GM12878 (cell line): ENCODE data around the gene FBXL2. TPM values are rescaled to one million over a fixed set of nuclear protein-coding genes. Genes with fewer than 3 reads are reported as not detected.
A peak's percentile ranks its signal among the peaks of the same experiment; 100 is the strongest.

ENCODE experiments used
- ATAC-seq: fragments of 200-7000 bp; cut with Tn5 transposase; 3 replicates; pipeline ENCODE4 v1.9.1; 2020; ENCODE audit warnings: mild to moderate bottlenecking, moderate library complexity
- BruUV-seq: library from RNA; stranded (reverse); fragments of 400-500 nt; replicated peaks from 2 replicates; lab custom pipeline; 2021; lab: Mats Ljungman, UMichigan
- CTCF ChIA-PET: fragments of 300-600 bp; sonication (Branson Sonifier 250); formaldehyde crosslinking; extraction: SDS; loops from one replicate; lab custom pipeline; 2021; ENCODE audit warnings: inconsistent platforms; lab: Yijun Ruan, JAX
- POLR2A ChIA-PET: fragments of 350-600 bp; formaldehyde crosslinking; extraction: SDS; loops from one replicate; lab custom pipeline; 2021; ENCODE audit warnings: inconsistent platforms; lab: Charles Lee
- RAD21 ChIA-PET: fragments of 300-600 bp; sonication (Branson Sonifier 250); formaldehyde crosslinking; loops from one replicate; lab custom pipeline; 2023; ENCODE audit warnings: antibody characterized with exemption; ENCODE audit not compliant: unreplicated experiment; lab: Charles Lee
- SMC1A ChIA-PET: fragments of 300-600 bp; sonication (Branson Sonifier 250); formaldehyde crosslinking; loops from one replicate; lab custom pipeline; 2023; ENCODE audit not compliant: unreplicated experiment, uncharacterized antibody; lab: Charles Lee
- DNase-seq: peaks from one replicate; pipeline ENCODE4 v3.0.0-alpha.2; 2011; ENCODE audit warnings: low read depth, low spot score
- FAIRE-seq: peaks from 3 replicates; lab custom pipeline; 2011; peaks lifted over from hg19 to GRCh38; lab: Jason Lieb, UNC
- H2AFZ ChIP-seq: 2 replicates; pipeline ENCODE4 v1.6.0; 2011; ENCODE audit warnings: low read depth, low read length, control low read depth; ENCODE audit not compliant: control insufficient read depth
- H3K27ac ChIP-seq: 2 replicates; pipeline ENCODE4 v1.5.1; 2011; ENCODE audit warnings: control low read depth; ENCODE audit not compliant: control insufficient read depth, insufficient read depth
- H3K27me3 ChIP-seq, 2 experiments: replicated peaks in 1 of 2; 2 replicates each; pipeline versions ENCODE4 v1.6.0 to v1.6.1; 2011; ENCODE audit warnings: low read length in 1 of 2; ENCODE audit not compliant: control insufficient read depth in 2 of 2, insufficient read depth in 2 of 2
- H3K36me3 ChIP-seq, 2 experiments: 2 replicates each; pipeline ENCODE4 v1.5.1; 2011; ENCODE audit warnings: low read length in 1 of 2; ENCODE audit not compliant: control insufficient read depth in 2 of 2, insufficient read depth in 2 of 2
- H3K4me1 ChIP-seq: 2 replicates; pipeline ENCODE4 v1.6.1; 2011; ENCODE audit warnings: mild to moderate bottlenecking, low read length, moderate library complexity, mixed read lengths; ENCODE audit not compliant: control insufficient read depth, insufficient read depth
- H3K4me2 ChIP-seq: 2 replicates; pipeline ENCODE4 v1.6.0; 2011; ENCODE audit warnings: control low read depth; ENCODE audit not compliant: control insufficient read depth, insufficient read depth
- H3K4me3 ChIP-seq: fragments of 200-600 bp; sonication (generic); 2 replicates; pipeline ENCODE4 v1.5.1; 2016
- H3K79me2 ChIP-seq: 2 replicates; pipeline ENCODE4 v1.6.0; 2011; ENCODE audit warnings: low read length; ENCODE audit not compliant: control insufficient read depth, insufficient read depth
- H3K9ac ChIP-seq: 2 replicates; pipeline ENCODE4 v1.8.0; 2011; ENCODE audit warnings: low read length, control low read depth, mixed read lengths; ENCODE audit not compliant: control insufficient read depth, insufficient read depth
- H3K9me3 ChIP-seq: replicated peaks from 3 replicates; pipeline ENCODE4 v1.5.1; 2011; ENCODE audit warnings: mild to moderate bottlenecking, low read length; ENCODE audit not compliant: control insufficient read depth, insufficient read depth
- H4K20me1 ChIP-seq: 2 replicates; pipeline ENCODE4 v1.6.0; 2011; ENCODE audit not compliant: control insufficient read depth, insufficient read depth
- CBFB ChIP-seq: IDR thresholded peaks from 2 replicates; pipeline ENCODE4 v1.6.1; 2016; ENCODE audit warnings: antibody characterized with exemption, low read depth
- IKZF2 ChIP-seq, 2 experiments: fragments of 450-650 bp; IDR thresholded peaks; 2 replicates each; pipeline ENCODE4 v1.6.1; 2017; ENCODE audit warnings: mild to moderate bottlenecking in 2 of 2, moderate library complexity in 2 of 2
- POLR2A ChIP-seq: IDR thresholded peaks from 2 replicates; pipeline ENCODE4 v1.6.1; 2011; ENCODE audit warnings: low read depth, mild to moderate bottlenecking, low read length
- TCF7 ChIP-seq: IDR thresholded peaks from 2 replicates; pipeline ENCODE4 v1.6.1; 2014; ENCODE audit warnings: antibody characterized with exemption, borderline replicate concordance
- USF1 ChIP-seq: IDR thresholded peaks from 2 replicates; pipeline ENCODE4 v1.6.1; 2011; ENCODE audit warnings: borderline replicate concordance, low read depth, mild to moderate bottlenecking, moderate library complexity, mixed read lengths, low read length; ENCODE audit not compliant: insufficient read depth; ENCODE audit errors: extremely low read length
- YY1 ChIP-seq: IDR thresholded peaks from 2 replicates; pipeline ENCODE4 v1.6.1; 2011; ENCODE audit warnings: low read depth, mild to moderate bottlenecking, low read length
- ZNF687 ChIP-seq: fragments of 450-650 bp; IDR thresholded peaks from 2 replicates; pipeline ENCODE4 v1.6.1; 2017; ENCODE audit warnings: mild to moderate bottlenecking, moderate library complexity
- ZZZ3 ChIP-seq: IDR thresholded peaks from 2 replicates; pipeline ENCODE4 v1.6.1; 2011; ENCODE audit warnings: low read depth; ENCODE audit not compliant: control insufficient read depth, insufficient read length
- WGBS: methylation state at CpG from one replicate; pipeline ENCODE4 v1.1.6; 2016; ENCODE audit warnings: low lambda C conversion rate; ENCODE audit not compliant: insufficient replicate concordance, insufficient coverage; ENCODE audit errors: missing lambda C conversion rate; 5-methylcytosine and 5-hydroxymethylcytosine counted together
- in situ Hi-C: fragments of 300-500 bp; cut with MboI; formaldehyde crosslinking; loops from 9 replicates; pipeline ENCODE4 v1.14.3; 2018; ENCODE audit warnings: mixed read lengths
- intact Hi-C: fragments of 100-400 bp; cut with micrococcal nuclease; formaldehyde crosslinking; loops from one replicate; pipeline ENCODE4 v1.14.2; 2022; ENCODE audit not compliant: unreplicated experiment
- polyA plus RNA-seq, 11 experiments: library from polyadenylated mRNA; depleted of rRNA in 4 of 11; unstranded in 6 of 11; stranded (reverse) in 5 of 11; fragments of >200 nt; fragmentation: Nextera tagmentation in 4 of 11; fragmentation: Illumina TruSeq in 1 of 11; extraction: Ambion mirVana in 4 of 11; extraction: Trizol in 1 of 11; gene quantifications; 1 replicate in 1 of 11; 2 replicates in 10 of 11; pipeline versions ENCODE4 v1.2.1 to v1.2.3, GENCODE V29; 2011 to 2016; ENCODE audit warnings: inconsistent platforms in 2 of 11, missing spikeins in 2 of 11, low read depth in 1 of 11
- total RNA-seq, 4 experiments: library from RNA; depleted of rRNA in 3 of 4; stranded (reverse); fragments of >200 nt in 3 of 4; fragmentation: Illumina TruSeq in 1 of 4; extraction: Trizol in 1 of 4; gene quantifications; 2 replicates each; pipeline versions ENCODE4 v1.2.1 to v1.2.3, GENCODE V29; 2013 to 2021
- TF ChIP-seq, protein P1 (sequence below): IDR thresholded peaks from 2 replicates; pipeline ENCODE4 v1.6.1; 2012; ENCODE audit warnings: low read length, inconsistent platforms

FBXL2 gene
- total and polyA plus RNA-seq, 10 of the 15 experiments (the other 5 are each of a cell fraction or from before 2014, with no cell fraction given) = 0.04 to 0.72 (median 0.15) TPM; not detected in 1

DNA sequence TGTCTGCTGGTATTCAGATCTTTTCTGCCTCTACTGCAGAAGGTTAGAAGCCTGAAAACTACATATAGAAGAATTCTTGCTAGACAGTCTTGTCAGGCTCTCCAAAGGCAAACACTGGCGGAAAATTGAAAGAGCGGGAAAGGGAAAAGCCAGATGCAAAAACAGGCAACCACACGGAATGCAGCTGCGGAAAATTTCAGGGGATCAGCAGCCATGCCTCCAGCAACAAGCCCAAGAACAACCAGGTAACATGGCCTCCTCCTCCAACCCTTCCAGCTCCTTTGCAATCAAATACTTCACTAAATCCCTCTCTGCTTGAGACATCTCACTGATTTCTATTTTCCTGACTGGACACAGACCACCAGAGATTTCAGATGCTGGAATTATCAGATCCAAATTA is 153.3 kb downstream of the FBXL2 start:
- H3K4me3 ChIP-seq = peak overlapping the region; percentile 22; the same call in 1 of the 2 replicates
- 95% methylated on average over 4 of the region's 4 CpGs for WGBS
- BruUV-seq = no TSS peak
- peaks cover 96% of the 10 kb centered on the region for H3K79me2 ChIP-seq
- H3K9ac ChIP-seq = peak overlapping the region; percentile 13; the same call in 1 of the 2 replicates
- DNase-seq (no peak), ATAC-seq (no peak), FAIRE-seq (no peak)
- H3K27ac ChIP-seq = peak overlapping the region; percentile 46; the same call in 1 of the 2 replicates
- H3K4me1 ChIP-seq = peaks cover 32% of the 10 kb centered on the region
- no peaks in the 10 kb centered on the region; a peak in 2 of 4 replicates for H3K36me3 ChIP-seq
- CTCF ChIA-PET = interaction anchor here (0.5 to 2.6 kb wide), 4 partner anchors 10 to 446 kb away, joined by 3 to 13 read pairs (median 4); no protein-coding TSS in a partner anchor
- RAD21 ChIA-PET = interaction anchor here (2.3 to 2.8 kb wide), 2 partner anchors 8 to 10 kb away, joined by 9 to 11 read pairs; partner anchors contain the start of gene UBP1
- H4K20me1 ChIP-seq = 0 out of 2 replicates have a peak, but pooled peaks cover 4% of the 10 kb centered on the region
- peak overlapping the region; percentile 28 for H3K4me2 ChIP-seq
- in situ Hi-C loops (no loop called here), intact Hi-C loops (loop anchor here (10.0 kb wide), 1 partner anchor 364 kb away; the partner anchor contains the start of gene PDCD6IP)
- H3K27me3 ChIP-seq = no peaks in the 10 kb centered on the region
- TF ChIP-seq USF1 (no peak), YY1 (0 out of 2 replicates have a peak, but pooled peaks have one; percentile 39)
- H2AFZ ChIP-seq = no peak overlapping the region
- POLR2A ChIA-PET = interaction anchor here (0.6 to 5.6 kb wide), 2 partner anchors 9 to 318 kb away, joined by 3 to 53 read pairs; partner anchors contain the start of gene UBP1
- H3K9me3 ChIP-seq = no peaks in the 10 kb centered on the region
- SMC1A ChIA-PET = interaction anchor here (1.1 to 6.3 kb wide), 5 partner anchors 7 to 315 kb away, joined by 3 to 43 read pairs (median 5); partner anchors contain the start of gene UBP1

- Histone ChIP-seq H3K9me3 (no peaks in the 10 kb centered on the region), H3K36me3 (no peaks in the 10 kb centered on the region; a peak in 1 of 4 replicates), H3K4me1 (peaks cover 30% of the 10 kb centered on the region), H3K79me2 (peaks cover 98% of the 10 kb centered on the region), H2AFZ (no peak overlapping the region), H3K27me3 (no peaks in the 10 kb centered on the region), H3K9ac (no peak overlapping the region), H3K27ac (no peak overlapping the region), H3K4me2 (peak overlapping the region; percentile 15), H4K20me1 (0 out of 2 replicates have a peak, but pooled peaks cover 6% of the 10 kb centered on the region), H3K4me3 (no peak overlapping the region)
- ATAC-seq (no peak), DNase-seq (no peak), FAIRE-seq (no peak)
- TF ChIP-seq ZNF687 (no peak), TCF7 (no peak), IKZF2 (IDR thresholded peaks at IDR 0.05) (no peak), ZZZ3 (no peak), POLR2A (no peak), CBFB (no peak)
- TF ChIP-seq, protein P1, sequence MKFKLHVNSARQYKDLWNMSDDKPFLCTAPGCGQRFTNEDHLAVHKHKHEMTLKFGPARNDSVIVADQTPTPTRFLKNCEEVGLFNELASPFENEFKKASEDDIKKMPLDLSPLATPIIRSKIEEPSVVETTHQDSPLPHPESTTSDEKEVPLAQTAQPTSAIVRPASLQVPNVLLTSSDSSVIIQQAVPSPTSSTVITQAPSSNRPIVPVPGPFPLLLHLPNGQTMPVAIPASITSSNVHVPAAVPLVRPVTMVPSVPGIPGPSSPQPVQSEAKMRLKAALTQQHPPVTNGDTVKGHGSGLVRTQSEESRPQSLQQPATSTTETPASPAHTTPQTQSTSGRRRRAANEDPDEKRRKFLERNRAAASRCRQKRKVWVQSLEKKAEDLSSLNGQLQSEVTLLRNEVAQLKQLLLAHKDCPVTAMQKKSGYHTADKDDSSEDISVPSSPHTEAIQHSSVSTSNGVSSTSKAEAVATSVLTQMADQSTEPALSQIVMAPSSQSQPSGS = no peak
- 50% methylated on average over 2 of the region's 2 CpGs for WGBS
- POLR2A ChIA-PET = interaction anchor here (0.6 to 0.7 kb wide), 4 partner anchors 10 to 862 kb away, joined by 3 to 8 read pairs (median 4); no protein-coding TSS in a partner anchor
- intact Hi-C loops = loop anchor here (2.0 to 10.0 kb wide), 2 partner anchors 21 to 361 kb away; partner anchors contain the start of gene PDCD6IP
- RAD21 ChIA-PET = interaction anchor here (0.6 kb wide), 2 partner anchors 39 to 520 kb away, joined by 3 to 5 read pairs; no protein-coding TSS in a partner anchor
- CTCF ChIA-PET = interaction anchor here (1.0 to 2.4 kb wide), 2 partner anchors 19 to 61 kb away, joined by 3 to 7 read pairs; no protein-coding TSS in a partner anchor
- BruUV-seq = no TSS peak
- in situ Hi-C loops = no loop called here
- SMC1A ChIA-PET = interaction anchor here (0.8 kb wide), 1 partner anchor 13 kb away, joined by 3 read pairs; no protein-coding TSS in a partner anchor
Observed at GRCh38 chr3:33433843-33434242, 156.6 kb downstream of the FBXL2 start.
